ENCODE measurements around the gene MYBBP1A.

Gene MYBBP1A

GRCh38 chr17:4499431-4500190 lies 55.6 kb downstream of the MYBBP1A start:
- Histone ChIP-seq H3K9me2 (replicated peaks; ENCODE audit: control insufficient read depth, low read length) (no peaks in the 10 kb centered on the region), H3K27me3 (ENCODE audit: control insufficient read depth, low read length) (peaks cover 65% of the 10 kb centered on the region), H3K79me2 (ENCODE audit: control insufficient read depth, low read length) (no peaks in the 10 kb centered on the region), H3K4me1 (ENCODE audit: control insufficient read depth, low read length) (peaks cover 39% of the 10 kb centered on the region), H3K36me3 (ENCODE audit: control insufficient read depth, low read length) (no peaks in the 10 kb centered on the region), H4K20me1 (ENCODE audit: control insufficient read depth, insufficient read depth, low read depth, low read length) (no peaks in the 10 kb centered on the region), H3K4me2 (ENCODE audit: low read length) (peak overlapping the region; percentile 42), H3K9me3 (ENCODE audit: control insufficient read depth, insufficient read depth, low read length) (no peaks in the 10 kb centered on the region), H3K27ac (ENCODE audit: low read depth, low read length) (no peak overlapping the region), H3K4me3 (ENCODE audit: low read length) (peak overlapping the region; percentile 29), H3F3A (ENCODE audit: control insufficient read depth, insufficient read depth) (0 out of 2 replicates have a peak, but pooled peaks cover 3% of the 10 kb centered on the region)
- TF ChIP-seq EZH2phosphoT487 (IDR thresholded peaks at IDR 0.05; ENCODE audit: borderline replicate concordance, low read length) (peak; percentile 95; the same call in 1 of the 2 replicates), CTCF (IDR thresholded peaks at IDR 0.05; ENCODE audit: low read depth, low read length, poor library complexity, severe bottlenecking) (no peak)

- H3K9me2 ChIP-seq (replicated peaks; ENCODE audit: control insufficient read depth, low read length) = no peaks in the 10 kb centered on the region
- 0 out of 2 replicates have a peak, but pooled peaks cover 3% of the 10 kb centered on the region for H3F3A ChIP-seq (ENCODE audit: control insufficient read depth, insufficient read depth)
- no peaks in the 10 kb centered on the region for H3K9me3 ChIP-seq (ENCODE audit: control insufficient read depth, insufficient read depth, low read length)
- no peaks in the 10 kb centered on the region for H4K20me1 ChIP-seq (ENCODE audit: control insufficient read depth, insufficient read depth, low read depth, low read length)
- TF ChIP-seq EZH2phosphoT487 (IDR thresholded peaks at IDR 0.05; ENCODE audit: borderline replicate concordance, low read length) (no peak), CTCF (IDR thresholded peaks at IDR 0.05; ENCODE audit: low read depth, low read length, poor library complexity, severe bottlenecking) (no peak)
- H3K4me1 ChIP-seq (ENCODE audit: control insufficient read depth, low read length) = peaks cover 32% of the 10 kb centered on the region
- no peaks in the 10 kb centered on the region for H3K36me3 ChIP-seq (ENCODE audit: control insufficient read depth, low read length)
- H3K4me3 ChIP-seq (ENCODE audit: low read length) = peak within 1 kb of the TSS; percentile 29
- H3K79me2 ChIP-seq (ENCODE audit: control insufficient read depth, low read length) = no peaks in the 10 kb centered on the region
- H3K4me2 ChIP-seq (ENCODE audit: low read length) = peak within 1 kb of the TSS; percentile 42
- H3K27ac ChIP-seq (ENCODE audit: low read depth, low read length) = no peak within 1 kb of the TSS
- H3K27me3 ChIP-seq (ENCODE audit: control insufficient read depth, low read length) = peaks cover 65% of the 10 kb centered on the region
Observed at GRCh38 chr17:4498461-4499397, 56.5 kb downstream of the MYBBP1A start, which contains the start of gene SPNS2. SPNS2 (plus strand) TSS chr17:4498881; CDS start chr17:4499048, 167 bp downstream.

GRCh38 chr17:4497101-4497824 lies 57.9 kb downstream of the MYBBP1A start:
- TF ChIP-seq EZH2phosphoT487 (IDR thresholded peaks at IDR 0.05; ENCODE audit: borderline replicate concordance, low read length) (no peak), CTCF (IDR thresholded peaks at IDR 0.05; ENCODE audit: low read depth, low read length, poor library complexity, severe bottlenecking) (no peak)
- H4K20me1 ChIP-seq (ENCODE audit: control insufficient read depth, insufficient read depth, low read depth, low read length) = no peaks in the 10 kb centered on the region
- H3K27ac ChIP-seq (ENCODE audit: low read depth, low read length) = no peak overlapping the region
- peak overlapping the region; percentile 5 for H3K4me2 ChIP-seq (ENCODE audit: low read length)
- H3K9me3 ChIP-seq (ENCODE audit: control insufficient read depth, insufficient read depth, low read length) = no peaks in the 10 kb centered on the region
- no peaks in the 10 kb centered on the region for H3K36me3 ChIP-seq (ENCODE audit: control insufficient read depth, low read length)
- H3K27me3 ChIP-seq (ENCODE audit: control insufficient read depth, low read length) = peaks cover 62% of the 10 kb centered on the region
- H3K4me1 ChIP-seq (ENCODE audit: control insufficient read depth, low read length) = peaks cover 39% of the 10 kb centered on the region
- H3F3A ChIP-seq (ENCODE audit: control insufficient read depth, insufficient read depth) = 0 out of 2 replicates have a peak, but pooled peaks cover 3% of the 10 kb centered on the region
- no peaks in the 10 kb centered on the region for H3K9me2 ChIP-seq (replicated peaks; ENCODE audit: control insufficient read depth, low read length)
- no peak overlapping the region for H3K4me3 ChIP-seq (ENCODE audit: low read length)
- no peaks in the 10 kb centered on the region for H3K79me2 ChIP-seq (ENCODE audit: control insufficient read depth, low read length)

All from DOHH2 (cell line).